Tongue (tissue), 2 donors: ENCODE data around the gene NHERF2. TPM values are rescaled to one million over a fixed set of nuclear protein-coding genes. Genes with fewer than 3 reads are reported as not detected.

Experiments
- DNase-seq: peaks from one replicate; pipeline ENCODE4 v3.0.0-alpha.2; 2015
- total RNA-seq: library from RNA; depleted of rRNA; stranded (reverse); fragments of >200 nt; gene quantifications from one replicate; pipeline ENCODE4 v1.2.3, GENCODE V29; 2014

NHERF2 gene
- total RNA-seq, 1 donor from 2014 or later = 45.7 TPM

GRCh38 chr16:1991135-1991551 is 35.6 kb upstream of the NHERF2 start:
- DNase-seq = peak; percentile 11

- no peak for DNase-seq
Observed at GRCh38 chr16:1991588-1991947, 35.1 kb upstream of the NHERF2 start.

- DNase-seq = peak; percentile 96
Observed at GRCh38 chr16:1991948-1992703, 34.6 kb upstream of the NHERF2 start.

GRCh38 chr16:1992704-1993317 is 33.9 kb upstream of the NHERF2 start:
- DNase-seq = peak; percentile 13

- no peak for DNase-seq
Observed at GRCh38 chr16:1993731-1994131, 33.0 kb upstream of the NHERF2 start.

- peak; percentile 31 for DNase-seq
Observed at GRCh38 chr16:1997494-1998359, 29.0 kb upstream of the NHERF2 start.

GRCh38 chr16:1998360-1998835 is 28.3 kb upstream of the NHERF2 start:
- no peak for DNase-seq

GRCh38 chr16:1998852-1999801 is 27.6 kb upstream of the NHERF2 start:
- DNase-seq = no peak

GRCh38 chr16:1999866-2000514 is 26.7 kb upstream of the NHERF2 start:
- DNase-seq = no peak

GRCh38 chr16:2001035-2001434 is 25.7 kb upstream of the NHERF2 start:
- no peak for DNase-seq

- no peak for DNase-seq
Observed at GRCh38 chr16:2001456-2002355, 25.0 kb upstream of the NHERF2 start.

GRCh38 chr16:2002406-2003230 is 24.1 kb upstream of the NHERF2 start:
- DNase-seq = peak; percentile 14

GRCh38 chr16:2003231-2003826 is 23.4 kb upstream of the NHERF2 start:
- no peak for DNase-seq

GRCh38 chr16:2003827-2004641 is 22.7 kb upstream of the NHERF2 start:
- DNase-seq = peak; percentile 97

- DNase-seq = peak; percentile 39
Observed at GRCh38 chr16:2004795-2005517, 21.7 kb upstream of the NHERF2 start.

GRCh38 chr16:2005646-2006045 is 21.1 kb upstream of the NHERF2 start:
- DNase-seq = no peak

- DNase-seq = no peak
Observed at GRCh38 chr16:2006317-2006716, 20.4 kb upstream of the NHERF2 start.
